Measurements from ENCODE around the gene SYF2.
A peak's percentile ranks its signal among the peaks of the same experiment; 100 is the strongest.

The SYF2 gene

DNA sequence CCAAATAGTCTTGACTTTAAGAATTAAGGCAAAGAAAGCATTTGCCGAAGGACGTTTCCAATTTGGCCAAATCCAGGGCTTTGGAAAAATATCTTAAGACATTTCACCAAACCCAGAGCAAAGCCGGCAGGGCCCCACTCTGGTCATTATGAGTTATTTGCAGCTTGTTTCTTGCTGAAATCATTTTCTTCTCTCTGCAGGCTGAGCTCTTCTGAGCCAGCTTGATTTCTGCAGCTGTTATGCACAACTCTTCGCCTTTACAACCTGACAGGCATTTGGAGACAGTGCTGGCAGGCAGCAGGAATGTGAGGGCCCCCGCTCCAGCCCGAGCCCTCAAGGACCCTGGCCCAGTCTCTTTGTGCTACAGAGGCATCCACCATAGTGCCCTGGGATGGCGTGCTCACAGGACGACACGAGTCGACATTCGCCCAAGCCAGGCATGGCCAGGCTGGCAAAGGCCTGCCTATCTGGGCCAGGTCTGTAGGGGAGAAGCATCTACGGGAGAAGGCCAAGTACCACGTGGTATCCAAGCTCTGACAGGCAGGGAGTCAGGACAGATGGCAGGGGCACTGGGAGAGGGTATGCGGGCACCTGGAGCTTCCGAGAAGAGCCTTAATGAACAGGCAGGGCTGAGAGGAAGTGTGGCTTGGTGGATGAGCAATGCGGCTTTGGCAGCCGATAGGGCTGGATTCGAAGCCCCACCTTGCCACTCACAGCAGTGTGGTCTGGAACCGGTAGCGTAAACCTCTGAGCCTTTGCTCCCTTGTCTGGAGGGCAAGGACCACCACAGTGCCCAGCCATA, 32.3 kb downstream of the SYF2 start:
- no peaks in the 10 kb centered on the region for H3K36me3 ChIP-seq (ENCODE audit: insufficient read depth, low read length)
- H3K27ac ChIP-seq, result peak overlapping the region; percentile 86
- H3K9me3 ChIP-seq (ENCODE audit: low read depth, low read length), result no peaks in the 10 kb centered on the region
- H3K9ac ChIP-seq (ENCODE audit: insufficient read length), result peak overlapping the region; percentile 35
- H3K4me3 ChIP-seq, result no peak overlapping the region
- no peak for TF ChIP-seq EZH2 (IDR thresholded peaks at IDR 0.05)
- TF ChIP-seq FOXP2 (optimal IDR thresholded peaks at IDR 0.05; ENCODE audit: control extremely low read depth, extremely low read length, insufficient read depth), result no peak
- no peak for TF ChIP-seq POLR2AphosphoS5 (IDR thresholded peaks at IDR 0.05; ENCODE audit: borderline replicate concordance, low read depth, low read length)
- DNase-seq (ENCODE audit: low read depth, low spot score), result no peak

DNA sequence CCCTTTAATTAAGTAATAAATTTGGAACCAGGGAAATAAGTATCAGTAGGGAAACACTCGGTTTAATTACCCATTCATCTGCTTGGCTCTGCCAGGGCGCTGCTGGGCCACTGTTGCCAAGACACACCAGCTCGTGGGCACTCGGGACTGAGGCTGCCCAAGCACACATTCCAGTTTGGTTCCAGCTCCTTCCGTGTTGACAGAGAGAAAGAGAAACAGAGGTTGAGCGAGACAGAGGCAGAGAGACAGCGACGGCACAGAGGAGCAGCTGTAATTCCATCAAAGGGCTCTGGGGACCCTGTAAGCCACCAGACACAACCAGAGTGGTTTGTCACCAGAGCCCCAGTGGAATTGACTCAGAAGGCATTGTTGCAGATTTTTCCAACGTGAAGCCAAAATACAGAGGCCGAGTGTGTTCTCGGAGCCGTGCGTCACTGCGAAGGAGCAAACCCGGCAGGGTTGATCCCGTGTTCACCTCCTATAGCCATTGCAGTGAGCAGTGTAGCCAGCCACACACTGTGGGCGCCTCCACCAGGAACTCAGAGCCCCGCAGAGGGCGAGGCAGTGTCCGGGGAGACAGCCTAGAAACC, 33.5 kb downstream of the SYF2 start:
- peak overlapping the region; percentile 86 for H3K27ac ChIP-seq
- no peaks in the 10 kb centered on the region for H3K9me3 ChIP-seq (ENCODE audit: low read depth, low read length)
- peak overlapping the region; percentile 23 for H3K9ac ChIP-seq (ENCODE audit: insufficient read length)
- no peaks in the 10 kb centered on the region for H3K36me3 ChIP-seq (ENCODE audit: insufficient read depth, low read length)
- TF ChIP-seq FOXP2 (optimal IDR thresholded peaks at IDR 0.05; ENCODE audit: control extremely low read depth, extremely low read length, insufficient read depth) (no peak), EZH2 (IDR thresholded peaks at IDR 0.05) (no peak), POLR2AphosphoS5 (IDR thresholded peaks at IDR 0.05; ENCODE audit: borderline replicate concordance, low read depth, low read length) (no peak)
- H3K4me3 ChIP-seq, result no peak overlapping the region
- no peak for DNase-seq (ENCODE audit: low read depth, low spot score)

DNA sequence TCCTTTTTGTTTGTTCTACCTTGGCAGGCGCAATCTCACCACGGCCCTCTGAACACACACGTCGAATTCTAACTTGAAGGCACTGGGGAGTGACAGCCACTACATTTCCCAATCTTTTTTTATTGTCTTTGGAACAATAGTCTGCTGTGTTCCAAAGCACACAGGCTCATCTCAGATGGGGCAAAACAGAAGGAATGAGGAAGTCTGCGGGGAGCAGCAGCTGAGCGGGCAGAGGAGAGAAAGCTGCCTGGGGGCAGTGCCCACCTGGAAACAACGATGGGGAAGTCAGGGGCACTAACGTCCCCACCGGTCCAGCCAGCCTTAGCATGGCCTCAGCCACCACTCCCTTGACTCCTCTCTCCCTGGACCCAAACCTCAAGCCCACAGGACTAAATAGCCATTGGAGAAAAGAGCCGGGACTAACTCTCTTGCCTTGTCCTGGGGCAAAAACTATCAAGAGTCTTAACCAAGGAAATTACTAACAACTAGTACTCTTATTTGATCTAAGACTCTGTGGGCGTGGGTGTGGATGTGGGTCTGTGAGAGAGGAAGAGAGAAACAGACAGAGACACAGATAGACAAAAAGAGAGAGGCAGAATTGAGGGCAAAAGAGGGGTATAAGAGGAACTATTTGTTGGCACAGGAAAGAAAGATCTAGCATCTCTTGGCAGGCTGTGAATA, 34.2 kb downstream of the SYF2 start:
- no peak overlapping the region for H3K9ac ChIP-seq (ENCODE audit: insufficient read length)
- no peaks in the 10 kb centered on the region for H3K9me3 ChIP-seq (ENCODE audit: low read depth, low read length)
- no peak for TF ChIP-seq EZH2 (IDR thresholded peaks at IDR 0.05)
- TF ChIP-seq POLR2AphosphoS5 (IDR thresholded peaks at IDR 0.05; ENCODE audit: borderline replicate concordance, low read depth, low read length), result no peak
- TF ChIP-seq FOXP2 (optimal IDR thresholded peaks at IDR 0.05; ENCODE audit: control extremely low read depth, extremely low read length, insufficient read depth), result no peak
- no peaks in the 10 kb centered on the region for H3K36me3 ChIP-seq (ENCODE audit: insufficient read depth, low read length)
- peak overlapping the region; percentile 86 for H3K27ac ChIP-seq
- no peak overlapping the region for H3K4me3 ChIP-seq
- DNase-seq (ENCODE audit: low read depth, low spot score), result no peak

DNA sequence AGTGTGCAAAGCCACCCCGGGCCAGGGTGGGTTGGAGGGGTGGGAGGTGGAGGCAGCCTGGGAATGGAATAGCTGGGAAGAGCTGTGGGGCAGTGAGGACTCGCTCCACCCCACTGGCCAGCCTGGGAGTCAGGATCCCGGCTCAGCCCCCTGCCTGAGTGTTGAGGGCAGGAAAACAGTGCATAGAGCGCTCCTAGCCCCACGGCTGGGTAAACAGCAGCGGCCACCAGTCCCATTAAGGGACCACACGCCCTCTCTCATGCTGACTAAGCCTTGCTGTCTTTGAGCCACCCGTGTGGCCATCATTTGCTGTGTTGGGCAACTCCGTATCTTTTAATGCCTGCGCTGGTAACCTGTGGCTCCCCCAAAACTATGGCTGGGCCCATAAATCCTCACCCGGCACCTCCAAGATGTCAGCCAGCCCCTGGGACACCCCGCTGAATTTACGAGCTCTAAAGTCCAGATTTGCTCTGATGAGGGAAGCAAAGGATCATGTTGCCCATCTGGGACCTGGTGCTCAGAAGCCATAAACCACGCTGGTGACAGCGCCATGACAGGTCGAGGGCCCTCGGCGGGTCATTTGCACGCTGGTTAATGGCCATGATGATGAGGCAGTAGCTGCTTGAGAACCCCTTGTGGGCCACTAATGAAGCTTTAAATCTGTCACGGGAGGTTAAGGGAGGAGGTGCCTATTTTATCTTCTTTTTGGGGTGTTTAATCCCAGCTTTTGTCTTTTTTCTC, 34.9 kb downstream of the SYF2 start:
- no peak overlapping the region for H3K4me3 ChIP-seq
- peak overlapping the region; percentile 86 for H3K27ac ChIP-seq
- H3K36me3 ChIP-seq (ENCODE audit: insufficient read depth, low read length), result no peaks in the 10 kb centered on the region
- no peaks in the 10 kb centered on the region for H3K9me3 ChIP-seq (ENCODE audit: low read depth, low read length)
- no peak for DNase-seq (ENCODE audit: low read depth, low spot score)
- no peak for TF ChIP-seq FOXP2 (optimal IDR thresholded peaks at IDR 0.05; ENCODE audit: control extremely low read depth, extremely low read length, insufficient read depth)
- no peak for TF ChIP-seq POLR2AphosphoS5 (IDR thresholded peaks at IDR 0.05; ENCODE audit: borderline replicate concordance, low read depth, low read length)
- no peak for TF ChIP-seq EZH2 (IDR thresholded peaks at IDR 0.05)
- no peak overlapping the region for H3K9ac ChIP-seq (ENCODE audit: insufficient read length)

DNA sequence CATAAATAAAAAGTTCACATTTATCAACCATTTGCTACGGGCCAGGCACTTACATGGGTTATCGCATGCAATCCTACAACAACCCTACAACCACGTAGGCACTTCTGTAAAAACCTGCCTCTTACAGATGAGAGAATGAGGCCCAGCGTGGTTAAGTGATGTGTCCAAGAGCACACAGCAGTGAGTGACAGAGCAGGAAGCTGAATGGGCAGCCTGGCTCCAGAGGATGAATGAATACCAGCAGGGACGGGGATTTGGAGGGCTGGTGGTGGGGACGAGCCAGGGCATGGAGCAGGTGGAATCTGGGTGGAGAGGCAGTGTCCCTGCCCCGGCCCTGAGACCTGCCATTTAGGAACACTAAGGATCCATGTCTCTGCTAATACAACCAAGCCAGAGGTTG, 35.5 kb downstream of the SYF2 start:
- Histone ChIP-seq H3K4me3 (no peak overlapping the region), H3K27ac (no peak overlapping the region), H3K9me3 (ENCODE audit: low read depth, low read length) (no peaks in the 10 kb centered on the region), H3K36me3 (ENCODE audit: insufficient read depth, low read length) (no peaks in the 10 kb centered on the region), H3K9ac (ENCODE audit: insufficient read length) (no peak overlapping the region)
- no peak for DNase-seq (ENCODE audit: low read depth, low spot score)
- TF ChIP-seq FOXP2 (optimal IDR thresholded peaks at IDR 0.05; ENCODE audit: control extremely low read depth, extremely low read length, insufficient read depth) (no peak), POLR2AphosphoS5 (IDR thresholded peaks at IDR 0.05; ENCODE audit: borderline replicate concordance, low read depth, low read length) (no peak), EZH2 (IDR thresholded peaks at IDR 0.05) (no peak)

DNA sequence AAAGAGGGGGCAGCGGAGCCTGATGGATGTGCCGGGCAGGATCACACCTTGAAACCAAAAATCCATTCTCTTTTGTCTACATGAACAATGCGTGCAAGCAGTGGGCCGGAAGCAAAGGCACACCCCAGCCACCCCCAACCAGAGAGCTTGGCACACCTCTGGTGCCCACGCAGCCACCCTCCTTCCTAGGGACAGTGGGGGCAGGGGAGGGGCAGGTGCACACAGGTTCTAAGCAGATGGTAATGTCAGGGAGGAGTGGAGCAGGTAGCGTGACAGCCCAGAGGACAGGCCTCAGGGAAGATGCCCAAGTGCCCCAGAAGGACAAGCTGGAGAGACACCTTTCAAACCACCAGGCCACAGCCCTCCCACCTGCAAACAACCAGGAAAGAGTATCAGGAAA, 36.5 kb downstream of the SYF2 start:
- TF ChIP-seq FOXP2 (optimal IDR thresholded peaks at IDR 0.05; ENCODE audit: control extremely low read depth, extremely low read length, insufficient read depth) (no peak), EZH2 (IDR thresholded peaks at IDR 0.05) (no peak), POLR2AphosphoS5 (IDR thresholded peaks at IDR 0.05; ENCODE audit: borderline replicate concordance, low read depth, low read length) (no peak)
- no peak for DNase-seq (ENCODE audit: low read depth, low spot score)
- no peaks in the 10 kb centered on the region for H3K36me3 ChIP-seq (ENCODE audit: insufficient read depth, low read length)
- H3K9me3 ChIP-seq (ENCODE audit: low read depth, low read length), result no peaks in the 10 kb centered on the region
- no peak overlapping the region for H3K9ac ChIP-seq (ENCODE audit: insufficient read length)
- H3K27ac ChIP-seq, result no peak overlapping the region
- H3K4me3 ChIP-seq, result no peak overlapping the region

DNA sequence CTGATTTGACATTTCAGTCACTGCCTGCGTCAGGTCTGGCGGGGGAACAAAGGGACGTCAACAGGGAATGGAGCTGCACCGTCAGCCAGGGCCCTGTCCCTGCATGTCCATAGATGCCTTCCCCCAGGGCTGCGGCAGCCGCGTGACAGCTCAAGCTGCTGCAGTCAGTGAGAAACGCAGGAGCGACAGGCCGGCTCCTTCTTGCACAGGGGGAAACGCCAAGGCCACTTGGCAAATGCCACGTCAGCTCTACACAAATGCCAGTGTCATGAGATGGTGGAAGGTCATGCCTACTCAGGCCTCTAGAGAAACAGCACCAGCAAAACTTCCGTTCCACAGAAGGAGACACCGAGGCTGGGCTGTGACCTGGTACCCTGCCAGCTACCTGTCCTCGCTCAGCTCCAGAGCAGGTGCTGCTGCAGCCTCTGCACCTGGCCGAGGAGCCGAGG, 37.7 kb downstream of the SYF2 start:
- TF ChIP-seq POLR2AphosphoS5 (IDR thresholded peaks at IDR 0.05; ENCODE audit: borderline replicate concordance, low read depth, low read length) (no peak), FOXP2 (optimal IDR thresholded peaks at IDR 0.05; ENCODE audit: control extremely low read depth, extremely low read length, insufficient read depth) (no peak), EZH2 (IDR thresholded peaks at IDR 0.05) (no peak)
- DNase-seq (ENCODE audit: low read depth, low spot score), result no peak
- H3K9me3 ChIP-seq (ENCODE audit: low read depth, low read length), result no peaks in the 10 kb centered on the region
- H3K36me3 ChIP-seq (ENCODE audit: insufficient read depth, low read length), result no peaks in the 10 kb centered on the region
- no peak overlapping the region for H3K27ac ChIP-seq
- H3K9ac ChIP-seq (ENCODE audit: insufficient read length), result no peak overlapping the region
- H3K4me3 ChIP-seq, result no peak overlapping the region

DNA sequence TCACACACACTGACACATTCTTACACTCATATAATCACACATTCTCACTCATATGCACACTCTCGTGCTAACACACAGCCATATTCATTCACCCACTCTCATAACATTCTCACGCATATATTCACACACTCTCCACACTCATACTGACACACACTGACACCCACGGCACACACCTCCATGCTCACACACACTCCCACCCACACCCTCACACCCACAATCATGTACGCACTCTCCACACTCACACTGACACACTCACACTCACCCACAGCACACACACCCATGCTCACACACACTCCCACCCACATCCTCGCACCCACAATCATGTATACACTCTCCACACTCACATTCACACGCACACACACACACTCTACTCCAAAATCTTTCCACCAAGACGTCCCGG, 38.2 kb downstream of the SYF2 start:
- H3K27ac ChIP-seq, result no peak overlapping the region
- H3K9me3 ChIP-seq (ENCODE audit: low read depth, low read length), result no peaks in the 10 kb centered on the region

More for the DNA sequence above, 38.2 kb downstream of the SYF2 start:
- Histone ChIP-seq H3K36me3 (ENCODE audit: insufficient read depth, low read length) (no peaks in the 10 kb centered on the region), H3K9ac (ENCODE audit: insufficient read length) (no peak overlapping the region), H3K4me3 (no peak overlapping the region)
- TF ChIP-seq EZH2 (IDR thresholded peaks at IDR 0.05) (no peak), FOXP2 (optimal IDR thresholded peaks at IDR 0.05; ENCODE audit: control extremely low read depth, extremely low read length, insufficient read depth) (no peak), POLR2AphosphoS5 (IDR thresholded peaks at IDR 0.05; ENCODE audit: borderline replicate concordance, low read depth, low read length) (no peak)
- no peak for DNase-seq (ENCODE audit: low read depth, low spot score)
